Effector CD4-positive, alpha-beta T cell (primary cell): Measurements from ENCODE around the gene DGKB. TPM values are rescaled to one million over a fixed set of nuclear protein-coding genes. Genes with fewer than 3 reads are reported as not detected.

Experiments
- DNase-seq: peaks from one replicate; pipeline ENCODE4 v3.0.0-alpha.2; 2020
- total RNA-seq: gene quantifications from one replicate; lab custom pipeline; 2026; lab: John Stamatoyannopoulos, UW

DGKB gene
- total RNA-seq = not detected

GRCh38 chr7:14902589-14903067, at the start of gene DGKB:
Gene DGKB (minus strand): TSS chr7:14902751.
- no peak for DNase-seq

- no peak for DNase-seq
Observed at GRCh38 chr7:14950013-14950412, 47.5 kb upstream of the DGKB start.

GRCh38 chr7:14938181-14938580, 35.6 kb upstream of the DGKB start:
- DNase-seq = no peak

- DNase-seq = no peak
Observed at GRCh38 chr7:14937581-14937980, 35.0 kb upstream of the DGKB start.

- DNase-seq = no peak
Observed at GRCh38 chr7:14936554-14936953, 34.0 kb upstream of the DGKB start.

- DNase-seq = no peak
Observed at GRCh38 chr7:14934839-14935238, 32.3 kb upstream of the DGKB start.

GRCh38 chr7:14931511-14932215, 29.1 kb upstream of the DGKB start:
- DNase-seq = no peak

GRCh38 chr7:14924398-14924797, 21.8 kb upstream of the DGKB start:
- no peak for DNase-seq

- no peak for DNase-seq
Observed at GRCh38 chr7:14911077-14911476, 8.5 kb upstream of the DGKB start.

GRCh38 chr7:14908697-14909096, 6.1 kb upstream of the DGKB start:
- DNase-seq = no peak

GRCh38 chr7:14905764-14906163, 3.2 kb upstream of the DGKB start:
- no peak for DNase-seq

GRCh38 chr7:14900051-14900450, 2.5 kb downstream of the DGKB start:
- DNase-seq = no peak

- DNase-seq = no peak
Observed at GRCh38 chr7:14899030-14899429, 3.5 kb downstream of the DGKB start.

GRCh38 chr7:14896461-14896860, 6.1 kb downstream of the DGKB start:
- no peak for DNase-seq

- DNase-seq = no peak
Observed at GRCh38 chr7:14894826-14895225, 7.7 kb downstream of the DGKB start.

GRCh38 chr7:14892961-14893360, 9.6 kb downstream of the DGKB start:
- DNase-seq = no peak

- DNase-seq = no peak
Observed at GRCh38 chr7:14891289-14891688, 11.3 kb downstream of the DGKB start.

GRCh38 chr7:14888962-14889361, 13.6 kb downstream of the DGKB start:
- DNase-seq = no peak

GRCh38 chr7:14886533-14886932, 16.0 kb downstream of the DGKB start:
- no peak for DNase-seq

- DNase-seq = no peak
Observed at GRCh38 chr7:14875941-14876587, 26.5 kb downstream of the DGKB start.

GRCh38 chr7:14871880-14872279, 30.7 kb downstream of the DGKB start:
- DNase-seq = no peak

- DNase-seq = no peak
Observed at GRCh38 chr7:14870394-14870793, 32.2 kb downstream of the DGKB start.

GRCh38 chr7:14868937-14869336, 33.6 kb downstream of the DGKB start:
- no peak for DNase-seq

- DNase-seq = no peak
Observed at GRCh38 chr7:14861456-14861855, 41.1 kb downstream of the DGKB start.

GRCh38 chr7:14859267-14859666, 43.3 kb downstream of the DGKB start:
- DNase-seq = no peak
